WTC11 (cell line): ENCODE data around the gene COQ7. TPM values are rescaled to one million over a fixed set of nuclear protein-coding genes. Genes with fewer than 3 reads are reported as not detected.

Source experiments
- ATAC-seq: fragments of 200-7000 bp; cut with Tn5 transposase; 2 replicates; pipeline ENCODE4 v1.10.0; 2021; ENCODE audit warnings: mild to moderate bottlenecking, moderate library complexity
- CTCF ChIA-PET: fragments of 300-600 bp; sonication (Branson Sonifier 250); formaldehyde crosslinking; loops from one replicate; lab custom pipeline; 2021; ENCODE audit warnings: antibody characterized with exemption; lab: Charles Lee
- POLR2A ChIA-PET: fragments of 350-600 bp; sonication (Branson Sonifier 250); formaldehyde crosslinking; loops from one replicate; lab custom pipeline; 2021; ENCODE audit warnings: antibody characterized with exemption; lab: Charles Lee
- DNase-seq: peaks from one replicate; pipeline ENCODE4 v3.0.0; 2021; ENCODE audit warnings: low spot score
- H3K27ac Mint-ChIP-seq: 2 replicates; pipeline ENCODE4 v1.8.0; 2021; ENCODE audit warnings: mixed read lengths
- H3K27me3 Mint-ChIP-seq: 2 replicates; pipeline ENCODE4 v1.8.0; 2021; ENCODE audit warnings: low read depth, mild to moderate bottlenecking, moderate library complexity, mixed read lengths
- H3K36me3 Mint-ChIP-seq: 2 replicates; pipeline ENCODE4 v1.8.0; 2021; ENCODE audit warnings: mixed read lengths
- H3K4me1 Mint-ChIP-seq: 2 replicates; pipeline ENCODE4 v1.8.0; 2022; ENCODE audit warnings: mixed read lengths
- H3K4me3 Mint-ChIP-seq: 2 replicates; pipeline ENCODE4 v1.8.0; 2021; ENCODE audit warnings: mild to moderate bottlenecking, moderate library complexity, mixed read lengths
- H3K9me3 Mint-ChIP-seq: 2 replicates; pipeline ENCODE4 v1.8.0; 2021; ENCODE audit warnings: mixed read lengths
- ARID4B ChIP-seq: sonication (generic); formaldehyde crosslinking; IDR thresholded peaks from 2 replicates; pipeline ENCODE4 v1.8.0; 2023; ENCODE audit warnings: missing genetic modification reagents, mild to moderate bottlenecking, borderline replicate concordance
- ATF2 ChIP-seq: sonication (generic); formaldehyde crosslinking; IDR thresholded peaks from 2 replicates; pipeline ENCODE4 v1.8.1; 2022; ENCODE audit warnings: low read depth, missing genetic modification reagents, borderline replicate concordance
- ERG ChIP-seq: fragments of 250-450 bp; sonication (Bioruptor Pico); IDR thresholded peaks from 2 replicates; pipeline ENCODE4 v1.8.0; 2021; ENCODE audit warnings: mild to moderate bottlenecking
- ETV6 ChIP-seq: sonication (generic); formaldehyde crosslinking; IDR thresholded peaks from 2 replicates; pipeline ENCODE4 v1.8.1; 2022; ENCODE audit warnings: mild to moderate bottlenecking, missing genetic modification reagents
- GABPB1 ChIP-seq: sonication (generic); formaldehyde crosslinking; IDR thresholded peaks from 2 replicates; pipeline ENCODE4 v1.8.1; 2023; ENCODE audit warnings: mild to moderate bottlenecking, missing genetic modification reagents
- HMGA2 ChIP-seq: fragments of 250-450 bp; sonication (Bioruptor Pico); IDR thresholded peaks from 2 replicates; pipeline ENCODE4 v1.4.0; 2021; ENCODE audit warnings: mild to moderate bottlenecking, moderate library complexity
- IRF1 ChIP-seq: sonication (generic); formaldehyde crosslinking; IDR thresholded peaks from 2 replicates; pipeline ENCODE4 v1.8.0; 2023; ENCODE audit warnings: missing genetic modification reagents
- KAT7 ChIP-seq: sonication (generic); formaldehyde crosslinking; IDR thresholded peaks from 2 replicates; pipeline ENCODE4 v1.8.1; 2023; ENCODE audit warnings: missing genetic modification reagents, mild to moderate bottlenecking, borderline replicate concordance
- MYBL2 ChIP-seq: sonication (generic); formaldehyde crosslinking; IDR thresholded peaks from 2 replicates; pipeline ENCODE4 v1.8.1; 2023; ENCODE audit warnings: mild to moderate bottlenecking, moderate library complexity, missing genetic modification reagents
- PRDM15 ChIP-seq: sonication (generic); formaldehyde crosslinking; IDR thresholded peaks from 2 replicates; pipeline ENCODE4 v1.8.0; 2022; ENCODE audit warnings: missing genetic modification reagents
- PREB ChIP-seq: sonication (generic); formaldehyde crosslinking; IDR thresholded peaks from 2 replicates; pipeline ENCODE4 v1.8.1; 2022; ENCODE audit warnings: mild to moderate bottlenecking, missing genetic modification reagents, moderate library complexity, borderline replicate concordance
- SOX15 ChIP-seq: fragments of 250-450 bp; sonication (Bioruptor Pico); IDR thresholded peaks from 2 replicates; pipeline ENCODE4 v1.9.0; 2021; ENCODE audit warnings: mild to moderate bottlenecking
- ZNF416 ChIP-seq: fragments of 250-450 bp; sonication (Bioruptor Pico); IDR thresholded peaks from 2 replicates; pipeline ENCODE4 v1.9.0; 2021; ENCODE audit warnings: mild to moderate bottlenecking, inconsistent platforms
- ZNF512 ChIP-seq: sonication (generic); formaldehyde crosslinking; IDR thresholded peaks from 2 replicates; pipeline ENCODE4 v1.8.1; 2022; ENCODE audit warnings: missing genetic modification reagents, borderline replicate concordance
- total RNA-seq: library from RNA; stranded (reverse); gene quantifications from 3 replicates; pipeline ENCODE4 v1.2.3, GENCODE V29; 2021

Gene COQ7
- total RNA-seq, 1 experiment from 2014 or later, result 20.7 TPM

- DNase-seq (no peak), ATAC-seq (no peak)
- no peak overlapping the region for H3K4me3 Mint-ChIP-seq
- no peak for TF ChIP-seq ERG (CRISPR knock-in tag)
- peaks cover 5% of the 10 kb centered on the region for H3K4me1 Mint-ChIP-seq
- CTCF ChIA-PET, result interaction anchor here (0.8 to 1.6 kb wide), 2 partner anchors 12 to 20 kb away, joined by 3 to 4 read pairs; no protein-coding TSS in a partner anchor
- H3K9me3 Mint-ChIP-seq, result no peaks in the 10 kb centered on the region
- POLR2A ChIA-PET, result no interaction called here
- H3K36me3 Mint-ChIP-seq, result no peaks in the 10 kb centered on the region
- no peak overlapping the region for H3K27ac Mint-ChIP-seq
- H3K27me3 Mint-ChIP-seq, result no peaks in the 10 kb centered on the region; the same call in 1 of the 2 replicates
Measured at GRCh38 chr16:19105891-19106624, 38.6 kb downstream of the COQ7 start.

- Mint-ChIP-seq H3K4me1 (peaks cover 5% of the 10 kb centered on the region), H3K27me3 (no peaks in the 10 kb centered on the region; the same call in 1 of the 2 replicates), H3K27ac (no peak overlapping the region), H3K4me3 (no peak overlapping the region), H3K9me3 (no peaks in the 10 kb centered on the region), H3K36me3 (no peaks in the 10 kb centered on the region)
- POLR2A ChIA-PET, result no interaction called here
- no peak for DNase-seq
- no peak for ATAC-seq
- CTCF ChIA-PET, result interaction anchor here (0.7 to 0.8 kb wide), 2 partner anchors 12 to 38 kb away, joined by 3 read pairs; no protein-coding TSS in a partner anchor
- TF ChIP-seq SOX15 (CRISPR knock-in tag), result no peak
- TF ChIP-seq MYBL2 (CRISPR knock-in tag), result no peak
- TF ChIP-seq ZNF416 (CRISPR knock-in tag), result no peak
- TF ChIP-seq GABPB1 (CRISPR knock-in tag), result no peak
- no peak for TF ChIP-seq IRF1 (CRISPR knock-in tag)
- TF ChIP-seq KAT7 (CRISPR knock-in tag), result no peak
- no peak for TF ChIP-seq ZNF512
- no peak for TF ChIP-seq PRDM15 (CRISPR knock-in tag)
- no peak for TF ChIP-seq ETV6
- TF ChIP-seq HMGA2 (CRISPR knock-in tag), result no peak
- no peak for TF ChIP-seq PREB
- no peak for TF ChIP-seq ARID4B
- TF ChIP-seq ATF2, result no peak
Measured at GRCh38 chr16:19106625-19107020, 39.2 kb downstream of the COQ7 start.
